Measurements from ENCODE around the gene TOX3. TPM values are rescaled to one million over a fixed set of nuclear protein-coding genes. Genes with fewer than 3 reads are reported as not detected.

The TOX3 gene
- total RNA-seq, 1 donor from 2014 or later, result 8.5 TPM

DNA sequence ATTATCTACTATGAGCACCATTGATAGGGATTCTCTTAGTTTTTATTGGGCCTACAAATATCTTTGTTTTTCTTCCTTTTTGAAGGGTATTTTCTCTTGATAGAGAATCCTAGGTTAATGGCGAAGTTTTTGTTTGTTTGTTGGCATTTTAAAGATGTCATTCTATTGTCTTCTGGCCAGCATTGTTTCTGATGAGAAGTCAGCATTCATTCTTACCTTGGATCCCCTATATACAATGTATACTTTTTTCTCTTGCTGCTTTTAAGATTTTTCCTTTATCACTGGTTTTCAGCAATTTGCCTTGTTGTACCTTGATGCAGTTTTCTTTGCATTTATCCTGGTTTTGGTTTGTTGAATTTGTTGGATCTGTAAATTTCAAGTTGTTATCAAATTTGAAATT lies 130.1 kb downstream of the TOX3 start:
- DNase-seq (ENCODE audit: low spot score), result no peak
- H3K27ac Mint-ChIP-seq (ENCODE audit: unreplicated experiment), result no peak overlapping the region
- H3K36me3 Mint-ChIP-seq (ENCODE audit: low read depth, unreplicated experiment), result no peaks in the 10 kb centered on the region
- TF ChIP-seq, protein P1, sequence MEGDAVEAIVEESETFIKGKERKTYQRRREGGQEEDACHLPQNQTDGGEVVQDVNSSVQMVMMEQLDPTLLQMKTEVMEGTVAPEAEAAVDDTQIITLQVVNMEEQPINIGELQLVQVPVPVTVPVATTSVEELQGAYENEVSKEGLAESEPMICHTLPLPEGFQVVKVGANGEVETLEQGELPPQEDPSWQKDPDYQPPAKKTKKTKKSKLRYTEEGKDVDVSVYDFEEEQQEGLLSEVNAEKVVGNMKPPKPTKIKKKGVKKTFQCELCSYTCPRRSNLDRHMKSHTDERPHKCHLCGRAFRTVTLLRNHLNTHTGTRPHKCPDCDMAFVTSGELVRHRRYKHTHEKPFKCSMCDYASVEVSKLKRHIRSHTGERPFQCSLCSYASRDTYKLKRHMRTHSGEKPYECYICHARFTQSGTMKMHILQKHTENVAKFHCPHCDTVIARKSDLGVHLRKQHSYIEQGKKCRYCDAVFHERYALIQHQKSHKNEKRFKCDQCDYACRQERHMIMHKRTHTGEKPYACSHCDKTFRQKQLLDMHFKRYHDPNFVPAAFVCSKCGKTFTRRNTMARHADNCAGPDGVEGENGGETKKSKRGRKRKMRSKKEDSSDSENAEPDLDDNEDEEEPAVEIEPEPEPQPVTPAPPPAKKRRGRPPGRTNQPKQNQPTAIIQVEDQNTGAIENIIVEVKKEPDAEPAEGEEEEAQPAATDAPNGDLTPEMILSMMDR (IDR thresholded peaks at IDR 0.05; ENCODE audit: unreplicated experiment), result no peak
- H3K4me1 Mint-ChIP-seq (ENCODE audit: unreplicated experiment), result no peaks in the 10 kb centered on the region
- H3K4me3 Mint-ChIP-seq (ENCODE audit: unreplicated experiment), result no peak overlapping the region
- no peaks in the 10 kb centered on the region for H3K9me3 Mint-ChIP-seq (ENCODE audit: unreplicated experiment)
- H3K27me3 Mint-ChIP-seq (ENCODE audit: unreplicated experiment), result peaks cover under 1% of the 10 kb centered on the region

DNA sequence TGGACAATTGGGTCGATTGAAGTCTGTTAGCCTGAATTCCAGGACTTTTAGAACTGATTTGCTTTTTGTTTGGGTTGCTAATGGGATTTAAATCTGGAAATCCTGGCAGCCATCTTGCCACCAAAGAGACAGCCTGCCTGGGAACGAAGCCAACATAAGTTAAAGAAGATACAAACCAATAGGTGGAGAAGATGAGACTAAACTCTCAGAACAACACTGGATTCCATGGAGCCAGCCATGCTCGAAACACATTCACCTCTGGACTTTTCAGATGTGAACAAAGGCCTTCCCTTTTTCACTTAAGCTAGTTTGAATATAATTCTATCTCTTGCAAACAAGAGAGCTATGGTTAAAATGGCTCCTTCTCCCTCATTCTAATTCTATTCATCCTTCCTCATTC lies 135.9 kb downstream of the TOX3 start:
- peaks cover 1% of the 10 kb centered on the region for H3K27me3 Mint-ChIP-seq (ENCODE audit: unreplicated experiment)
- H3K9me3 Mint-ChIP-seq (ENCODE audit: unreplicated experiment), result no peaks in the 10 kb centered on the region
- TF ChIP-seq, protein P1 (IDR thresholded peaks at IDR 0.05; ENCODE audit: unreplicated experiment), result no peak
- H3K27ac Mint-ChIP-seq (ENCODE audit: unreplicated experiment), result no peak overlapping the region
- no peak overlapping the region for H3K4me3 Mint-ChIP-seq (ENCODE audit: unreplicated experiment)
- H3K36me3 Mint-ChIP-seq (ENCODE audit: low read depth, unreplicated experiment), result no peaks in the 10 kb centered on the region
- no peaks in the 10 kb centered on the region for H3K4me1 Mint-ChIP-seq (ENCODE audit: unreplicated experiment)
- DNase-seq (ENCODE audit: low spot score), result no peak

DNA sequence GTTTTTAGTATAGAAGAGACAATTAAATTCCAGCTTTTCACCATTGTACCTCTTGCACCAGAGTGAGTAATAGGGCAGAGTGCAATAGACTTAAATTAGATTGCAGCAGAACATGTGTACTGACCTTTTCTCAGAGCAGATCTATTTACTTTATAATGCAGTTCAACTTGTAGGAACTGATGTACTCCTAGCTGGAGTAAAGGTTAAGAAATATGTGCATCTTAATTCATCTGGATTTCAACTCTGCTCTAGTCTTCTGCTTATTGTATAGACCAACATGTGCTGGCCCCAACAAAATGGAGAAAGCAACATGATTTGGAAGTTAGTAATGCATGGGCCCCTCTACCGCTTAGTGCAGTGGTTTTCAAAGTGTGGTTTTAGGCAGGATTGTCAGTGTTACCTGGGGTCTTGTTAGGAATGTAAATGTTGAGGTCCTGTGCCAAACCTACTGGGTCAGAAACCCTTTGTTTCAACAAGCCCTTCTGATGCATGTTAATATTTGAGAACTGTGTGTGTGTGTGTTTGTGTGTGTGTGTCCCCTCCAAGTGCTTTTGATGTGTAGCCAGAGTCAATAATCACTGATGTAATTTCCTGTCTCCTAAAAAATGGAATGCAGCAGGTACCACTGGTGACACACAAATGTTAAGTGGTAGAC lies 138.6 kb downstream of the TOX3 start:
- Mint-ChIP-seq H3K4me1 (ENCODE audit: unreplicated experiment) (no peaks in the 10 kb centered on the region), H3K27me3 (ENCODE audit: unreplicated experiment) (peaks cover 1% of the 10 kb centered on the region)

DNA sequence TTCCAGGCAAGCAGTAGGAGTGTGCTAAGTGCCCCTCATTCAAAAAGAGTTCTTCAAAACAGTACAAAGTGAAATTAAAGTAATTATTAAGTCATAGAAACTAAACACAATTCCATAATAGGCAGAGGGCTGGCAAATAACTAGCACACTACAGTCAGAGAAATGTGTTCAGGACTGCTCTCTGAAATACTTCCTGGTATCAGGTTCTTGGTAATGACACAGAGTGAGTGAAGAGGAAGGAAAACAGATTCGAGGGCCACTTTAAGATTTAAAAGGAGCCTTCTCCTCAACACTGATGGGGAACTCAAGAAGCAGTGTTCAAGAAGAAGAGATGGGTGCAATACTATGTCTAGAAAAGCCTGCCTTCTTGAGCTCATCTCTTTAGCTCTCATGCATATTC lies 139.2 kb downstream of the TOX3 start:
- DNase-seq (ENCODE audit: low spot score), result no peak
- Mint-ChIP-seq H3K27ac (ENCODE audit: unreplicated experiment) (no peak overlapping the region), H3K4me3 (ENCODE audit: unreplicated experiment) (no peak overlapping the region), H3K4me1 (ENCODE audit: unreplicated experiment) (no peaks in the 10 kb centered on the region), H3K36me3 (ENCODE audit: low read depth, unreplicated experiment) (no peaks in the 10 kb centered on the region), H3K9me3 (ENCODE audit: unreplicated experiment) (no peaks in the 10 kb centered on the region), H3K27me3 (ENCODE audit: unreplicated experiment) (peaks cover 3% of the 10 kb centered on the region)
- TF ChIP-seq, protein P1 (IDR thresholded peaks at IDR 0.05; ENCODE audit: unreplicated experiment), result no peak

More for the DNA sequence above, 138.6 kb downstream of the TOX3 start:
- DNase-seq (ENCODE audit: low spot score), result no peak
- Mint-ChIP-seq H3K27ac (ENCODE audit: unreplicated experiment) (no peak overlapping the region), H3K4me3 (ENCODE audit: unreplicated experiment) (no peak overlapping the region), H3K9me3 (ENCODE audit: unreplicated experiment) (no peaks in the 10 kb centered on the region), H3K36me3 (ENCODE audit: low read depth, unreplicated experiment) (no peaks in the 10 kb centered on the region)
- TF ChIP-seq, protein P1 (IDR thresholded peaks at IDR 0.05; ENCODE audit: unreplicated experiment), result no peak

DNA sequence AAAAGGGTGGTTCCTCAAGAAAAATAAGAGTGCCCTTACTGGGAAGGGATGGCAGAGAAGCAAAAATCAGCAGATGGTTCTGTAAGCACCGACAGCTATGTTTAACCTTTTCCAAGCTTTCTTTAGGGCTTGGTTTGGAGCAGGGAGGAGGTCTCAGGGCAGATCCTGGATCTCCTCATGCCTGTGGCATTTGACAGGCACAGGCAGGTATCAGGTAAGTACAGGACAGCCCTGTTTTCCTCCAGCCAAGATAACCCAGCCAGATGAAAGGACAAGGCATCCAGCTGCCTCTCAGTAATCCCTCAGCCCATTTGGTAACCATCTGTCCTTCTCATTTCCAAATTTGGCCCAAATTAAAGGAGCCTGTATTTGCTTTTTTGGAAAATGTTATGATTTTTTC lies 141.5 kb downstream of the TOX3 start:
- H3K9me3 Mint-ChIP-seq (ENCODE audit: unreplicated experiment), result no peaks in the 10 kb centered on the region
- no peak for DNase-seq (ENCODE audit: low spot score)
- TF ChIP-seq, protein P1 (IDR thresholded peaks at IDR 0.05; ENCODE audit: unreplicated experiment), result no peak
- H3K36me3 Mint-ChIP-seq (ENCODE audit: low read depth, unreplicated experiment), result no peaks in the 10 kb centered on the region
- H3K4me1 Mint-ChIP-seq (ENCODE audit: unreplicated experiment), result no peaks in the 10 kb centered on the region
- H3K27me3 Mint-ChIP-seq (ENCODE audit: unreplicated experiment), result peaks cover 2% of the 10 kb centered on the region
- no peak overlapping the region for H3K27ac Mint-ChIP-seq (ENCODE audit: unreplicated experiment)
- H3K4me3 Mint-ChIP-seq (ENCODE audit: unreplicated experiment), result no peak overlapping the region

Data from endothelial cell (in vitro differentiated cells).